Ishikawa (cell line): ENCODE results near the gene TXN.

ENCODE experiments used
- EP300 ChIP-seq: IDR thresholded peaks from 2 replicates; pipeline ENCODE4 v1.6.1; 2012; ENCODE audit warnings: borderline replicate concordance
- FOXM1 ChIP-seq: IDR thresholded peaks from 2 replicates; pipeline ENCODE4 v1.6.1; 2012; ENCODE audit warnings: low read depth, borderline replicate concordance
- MAX ChIP-seq: IDR thresholded peaks from 2 replicates; pipeline ENCODE4 v1.6.1; 2012
- REST ChIP-seq: IDR thresholded peaks from 2 replicates; pipeline ENCODE4 v1.6.1; 2012; ENCODE audit warnings: low read depth, mild to moderate bottlenecking
- YY1 ChIP-seq: IDR thresholded peaks from 2 replicates; pipeline ENCODE4 v1.6.1; 2012; ENCODE audit warnings: low read depth

- TF ChIP-seq MAX (no peak), YY1 (no peak), FOXM1 (no peak), REST (no peak), EP300 (no peak)
These were observed 46.8 kb upstream of the TXN start for GRCh38 chr9:110303133-110303532.
